ENCODE results near the gene TRAF2.
A peak's percentile ranks its signal among the peaks of the same experiment; 100 is the strongest.

TRAF2 gene

GRCh38 chr9:136949817-136950655 lies 63.7 kb downstream of the TRAF2 start:
- peak; percentile 99 for DNase-seq (ENCODE audit: low spot score)

GRCh38 chr9:136950656-136951276 lies 64.5 kb downstream of the TRAF2 start:
- no peak for DNase-seq (ENCODE audit: low spot score)

GRCh38 chr9:136951541-136952320 lies 65.4 kb downstream of the TRAF2 start, which contains the start of gene LCN12:
Gene LCN12 (plus strand): TSS chr9:136952273. CDS start chr9:136952328, 55 bp downstream.
- DNase-seq (ENCODE audit: low spot score), result no peak

- no peak for DNase-seq (ENCODE audit: low spot score)
These were observed 66.1 kb downstream of the TRAF2 start for GRCh38 chr9:136952321-136952850.

GRCh38 chr9:136952876-136953770 lies 66.8 kb downstream of the TRAF2 start:
- DNase-seq (ENCODE audit: low spot score), result no peak

GRCh38 chr9:136953771-136954269 lies 67.5 kb downstream of the TRAF2 start:
- no peak for DNase-seq (ENCODE audit: low spot score)

- DNase-seq (ENCODE audit: low spot score), result no peak
These were observed 68.2 kb downstream of the TRAF2 start for GRCh38 chr9:136954270-136955083.

- no peak for DNase-seq (ENCODE audit: low spot score)
These were observed 69.1 kb downstream of the TRAF2 start for GRCh38 chr9:136955202-136955942.

- DNase-seq (ENCODE audit: low spot score), result no peak
These were observed 69.6 kb downstream of the TRAF2 start for GRCh38 chr9:136955943-136956335.

- no peak for DNase-seq (ENCODE audit: low spot score)
These were observed 70.3 kb downstream of the TRAF2 start for GRCh38 chr9:136956604-136957003.

GRCh38 chr9:136957461-136957860 lies 71.1 kb downstream of the TRAF2 start:
- no peak for DNase-seq (ENCODE audit: low spot score)

- no peak for DNase-seq (ENCODE audit: low spot score)
These were observed 71.6 kb downstream of the TRAF2 start for GRCh38 chr9:136957901-136958300.

- no peak for DNase-seq (ENCODE audit: low spot score)
These were observed 72.2 kb downstream of the TRAF2 start for GRCh38 chr9:136958473-136958872.

GRCh38 chr9:136958898-136959850 lies 72.9 kb downstream of the TRAF2 start:
- no peak for DNase-seq (ENCODE audit: low spot score)

- DNase-seq (ENCODE audit: low spot score), result no peak
These were observed 74.1 kb downstream of the TRAF2 start for GRCh38 chr9:136960212-136960937.

- no peak for DNase-seq (ENCODE audit: low spot score)
These were observed 74.6 kb downstream of the TRAF2 start for GRCh38 chr9:136960938-136961275.

GRCh38 chr9:136961279-136962065 lies 75.2 kb downstream of the TRAF2 start:
- no peak for DNase-seq (ENCODE audit: low spot score)
